ENCODE measurements around the gene BICC1.

DNA sequence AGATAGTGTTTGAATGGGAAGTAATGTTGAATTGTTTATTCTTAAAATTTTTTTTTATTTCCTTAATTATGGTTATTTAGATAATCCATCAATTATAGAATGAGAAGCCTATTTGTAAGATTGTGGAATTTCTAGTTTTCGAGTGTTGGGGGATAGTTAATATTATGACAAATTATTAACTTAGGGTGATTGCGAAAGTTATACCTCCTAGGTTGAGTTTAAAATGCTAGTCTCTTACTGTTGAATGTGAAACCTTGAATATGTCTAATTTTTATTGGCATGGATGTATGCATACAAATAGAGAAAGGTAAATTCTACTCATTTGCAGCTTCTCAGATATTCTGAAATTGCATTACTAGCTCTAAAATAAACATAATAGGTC, 43.2 kb downstream of the BICC1 start:
- TF ChIP-seq, protein P1, sequence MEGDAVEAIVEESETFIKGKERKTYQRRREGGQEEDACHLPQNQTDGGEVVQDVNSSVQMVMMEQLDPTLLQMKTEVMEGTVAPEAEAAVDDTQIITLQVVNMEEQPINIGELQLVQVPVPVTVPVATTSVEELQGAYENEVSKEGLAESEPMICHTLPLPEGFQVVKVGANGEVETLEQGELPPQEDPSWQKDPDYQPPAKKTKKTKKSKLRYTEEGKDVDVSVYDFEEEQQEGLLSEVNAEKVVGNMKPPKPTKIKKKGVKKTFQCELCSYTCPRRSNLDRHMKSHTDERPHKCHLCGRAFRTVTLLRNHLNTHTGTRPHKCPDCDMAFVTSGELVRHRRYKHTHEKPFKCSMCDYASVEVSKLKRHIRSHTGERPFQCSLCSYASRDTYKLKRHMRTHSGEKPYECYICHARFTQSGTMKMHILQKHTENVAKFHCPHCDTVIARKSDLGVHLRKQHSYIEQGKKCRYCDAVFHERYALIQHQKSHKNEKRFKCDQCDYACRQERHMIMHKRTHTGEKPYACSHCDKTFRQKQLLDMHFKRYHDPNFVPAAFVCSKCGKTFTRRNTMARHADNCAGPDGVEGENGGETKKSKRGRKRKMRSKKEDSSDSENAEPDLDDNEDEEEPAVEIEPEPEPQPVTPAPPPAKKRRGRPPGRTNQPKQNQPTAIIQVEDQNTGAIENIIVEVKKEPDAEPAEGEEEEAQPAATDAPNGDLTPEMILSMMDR (IDR thresholded peaks at IDR 0.05; ENCODE audit: insufficient read depth, low read length), result no peak
- TF ChIP-seq POLR2AphosphoS5 (IDR thresholded peaks at IDR 0.05; ENCODE audit: low read depth) (no peak), GABPA (IDR thresholded peaks at IDR 0.05; ENCODE audit: low read depth) (no peak)

Data from HL-60 (cell line).